ENCODE data around the gene USP8. TPM values are rescaled to one million over a fixed set of nuclear protein-coding genes. Genes with fewer than 3 reads are reported as not detected.
A peak's percentile ranks its signal among the peaks of the same experiment; 100 is the strongest.
"Not testable (repeated sequence)": the region's sequence is repeated elsewhere in the genome, so short reads cannot be mapped to it uniquely, and the experiment has no call there.

The USP8 gene
- total RNA-seq, 2 donors from 2014 or later = 37.1 to 89.8 TPM

DNA sequence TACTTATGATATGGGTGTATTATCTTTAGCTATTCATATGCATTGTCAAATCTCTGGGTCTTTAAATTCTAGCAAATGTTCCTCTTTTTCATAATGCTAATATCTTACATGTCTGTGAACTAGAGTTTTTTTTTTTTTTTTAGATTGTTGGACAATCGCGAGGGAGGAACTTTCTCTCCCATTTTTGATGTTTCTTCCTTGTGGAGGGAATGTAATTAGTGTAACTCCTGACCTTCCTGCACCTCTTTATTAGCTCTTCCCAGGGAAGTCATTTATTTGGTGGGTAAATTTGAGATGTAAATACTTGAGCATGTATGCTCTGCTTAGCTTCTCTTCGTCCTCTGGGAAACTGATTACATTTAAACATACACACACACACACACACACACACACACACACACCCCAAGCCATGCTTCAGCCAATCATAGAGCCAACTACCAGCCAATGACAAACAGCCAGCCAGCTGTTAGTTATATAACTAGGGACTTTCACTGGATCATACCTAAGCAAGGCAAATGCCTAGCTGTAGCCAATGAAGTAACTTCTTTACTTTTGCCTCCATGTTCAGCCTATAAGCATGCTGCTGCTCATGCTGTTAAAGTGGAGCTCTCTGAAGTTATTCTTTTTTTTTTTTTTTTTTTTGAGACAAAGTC is 8.3 kb upstream of the USP8 start:
- no peaks in the 10 kb centered on the region for H3K4me1 ChIP-seq (ENCODE audit: control insufficient read depth in 1 of 2, low read depth in 2 of 2)
- TF ChIP-seq, protein P1, sequence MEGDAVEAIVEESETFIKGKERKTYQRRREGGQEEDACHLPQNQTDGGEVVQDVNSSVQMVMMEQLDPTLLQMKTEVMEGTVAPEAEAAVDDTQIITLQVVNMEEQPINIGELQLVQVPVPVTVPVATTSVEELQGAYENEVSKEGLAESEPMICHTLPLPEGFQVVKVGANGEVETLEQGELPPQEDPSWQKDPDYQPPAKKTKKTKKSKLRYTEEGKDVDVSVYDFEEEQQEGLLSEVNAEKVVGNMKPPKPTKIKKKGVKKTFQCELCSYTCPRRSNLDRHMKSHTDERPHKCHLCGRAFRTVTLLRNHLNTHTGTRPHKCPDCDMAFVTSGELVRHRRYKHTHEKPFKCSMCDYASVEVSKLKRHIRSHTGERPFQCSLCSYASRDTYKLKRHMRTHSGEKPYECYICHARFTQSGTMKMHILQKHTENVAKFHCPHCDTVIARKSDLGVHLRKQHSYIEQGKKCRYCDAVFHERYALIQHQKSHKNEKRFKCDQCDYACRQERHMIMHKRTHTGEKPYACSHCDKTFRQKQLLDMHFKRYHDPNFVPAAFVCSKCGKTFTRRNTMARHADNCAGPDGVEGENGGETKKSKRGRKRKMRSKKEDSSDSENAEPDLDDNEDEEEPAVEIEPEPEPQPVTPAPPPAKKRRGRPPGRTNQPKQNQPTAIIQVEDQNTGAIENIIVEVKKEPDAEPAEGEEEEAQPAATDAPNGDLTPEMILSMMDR (IDR thresholded peaks at IDR 0.05) = no peak
- H3K36me3 ChIP-seq = no peaks in the 10 kb centered on the region
- H3K4me3 ChIP-seq = no peak overlapping the region
- no peaks in the 10 kb centered on the region for H3K27me3 ChIP-seq (replicated peaks; ENCODE audit: insufficient read depth)
- DNase-seq (ENCODE audit: low spot score) (no peak), ATAC-seq (ENCODE audit: insufficient number of reproducible peaks, low FRiP score, low read depth) (no peak)
- no peaks in the 10 kb centered on the region for H3K9me3 ChIP-seq
- H3K27ac ChIP-seq = no peak overlapping the region

DNA sequence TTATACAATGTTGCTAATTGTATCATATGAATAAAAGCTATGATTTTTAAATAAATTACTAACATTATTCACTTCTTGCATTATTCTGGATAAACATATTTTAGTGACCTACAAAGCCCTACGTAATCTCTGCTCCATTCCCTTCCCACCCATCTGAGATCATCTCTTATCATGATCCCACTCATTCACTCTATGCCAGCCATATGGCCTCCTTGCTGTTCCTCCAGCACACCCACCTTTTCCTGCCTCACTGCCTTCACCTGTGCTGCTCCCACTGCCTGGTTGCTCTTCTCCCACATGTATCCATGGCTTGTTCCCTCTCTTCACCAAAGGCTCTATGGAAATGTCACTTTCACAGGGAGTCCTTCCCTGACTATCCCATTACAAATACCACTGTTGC is 7.3 kb upstream of the USP8 start:
- Histone ChIP-seq H3K27ac (no peak overlapping the region), H3K4me3 (no peak overlapping the region), H3K4me1 (ENCODE audit: control insufficient read depth in 1 of 2, low read depth in 2 of 2) (no peaks in the 10 kb centered on the region), H3K36me3 (no peaks in the 10 kb centered on the region), H3K27me3 (replicated peaks; ENCODE audit: insufficient read depth) (no peaks in the 10 kb centered on the region), H3K9me3 (no peaks in the 10 kb centered on the region)
- DNase-seq (ENCODE audit: low spot score) = no peak
- ATAC-seq (ENCODE audit: insufficient number of reproducible peaks, low FRiP score, low read depth) = no peak
- TF ChIP-seq, protein P1 (IDR thresholded peaks at IDR 0.05) = no peak

DNA sequence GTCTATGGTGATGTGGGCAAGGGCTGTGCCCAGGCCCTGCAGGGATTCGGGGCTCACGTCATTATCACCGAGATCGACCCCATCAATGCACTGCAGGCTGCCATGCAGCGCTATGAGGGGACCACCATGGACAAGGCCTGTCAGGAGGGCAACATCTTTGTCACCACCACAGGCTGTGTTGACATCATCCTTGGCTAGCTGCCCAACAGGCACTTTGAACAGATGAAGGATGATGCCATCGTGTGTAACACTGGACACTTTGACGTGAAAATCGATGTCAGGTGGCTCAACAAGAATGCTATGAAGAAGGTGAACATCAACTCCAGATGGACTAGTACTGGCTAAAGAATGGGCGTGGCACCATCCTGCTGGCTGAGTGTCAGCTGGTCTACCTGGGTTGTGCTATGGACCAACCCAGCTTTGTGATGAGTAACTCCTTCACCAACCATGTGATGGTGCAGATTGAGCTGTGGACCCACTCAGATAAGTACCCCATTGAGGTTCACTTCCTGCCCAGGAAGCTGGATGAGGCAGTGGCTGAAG is 6.1 kb upstream of the USP8 start:
- no peaks in the 10 kb centered on the region for H3K27me3 ChIP-seq (replicated peaks; ENCODE audit: insufficient read depth)
- DNase-seq (ENCODE audit: low spot score) = no peak
- H3K36me3 ChIP-seq = no peaks in the 10 kb centered on the region
- H3K9me3 ChIP-seq = no peaks in the 10 kb centered on the region
- ATAC-seq (ENCODE audit: insufficient number of reproducible peaks, low FRiP score, low read depth) = no peak
- TF ChIP-seq, protein P1 (IDR thresholded peaks at IDR 0.05) = no peak
- no peaks in the 10 kb centered on the region for H3K4me1 ChIP-seq (ENCODE audit: control insufficient read depth in 1 of 2, low read depth in 2 of 2)
- no peak overlapping the region for H3K4me3 ChIP-seq
- no peak overlapping the region for H3K27ac ChIP-seq

DNA sequence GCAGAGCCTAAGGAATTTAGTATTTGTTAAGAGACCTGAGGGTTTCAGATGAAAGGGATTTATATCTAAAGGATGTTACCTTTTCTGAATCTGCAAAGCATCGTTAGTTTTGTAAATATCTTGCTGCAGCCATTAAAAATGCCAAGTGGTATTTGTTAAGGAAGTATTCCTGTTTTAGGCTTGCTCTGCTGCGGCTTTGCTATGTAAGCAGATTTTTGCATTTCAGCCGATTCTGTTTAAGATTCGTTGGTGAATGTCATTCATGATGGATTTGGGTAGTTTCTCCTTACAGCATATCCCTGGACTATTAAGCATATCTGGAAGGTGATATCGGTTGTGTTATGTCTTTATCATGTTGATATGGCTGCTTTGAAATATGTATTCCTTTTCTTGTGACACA is 1.0 kb downstream of the USP8 start:
- TF ChIP-seq, protein P1 (IDR thresholded peaks at IDR 0.05) = no peak
- Histone ChIP-seq H3K9me3 (no peaks in the 10 kb centered on the region), H3K36me3 (no peaks in the 10 kb centered on the region), H3K27me3 (replicated peaks; ENCODE audit: insufficient read depth) (no peaks in the 10 kb centered on the region), H3K4me1 (ENCODE audit: control insufficient read depth in 1 of 2, low read depth in 2 of 2) (peaks cover 12 to 18% of the 10 kb centered on the region in 2 donors), H3K4me3 (peak overlapping the region; percentile 84), H3K27ac (peak overlapping the region; percentile 78 to 89)
- DNase-seq (ENCODE audit: low spot score) (no peak), ATAC-seq (ENCODE audit: insufficient number of reproducible peaks, low FRiP score, low read depth) (no peak)

DNA sequence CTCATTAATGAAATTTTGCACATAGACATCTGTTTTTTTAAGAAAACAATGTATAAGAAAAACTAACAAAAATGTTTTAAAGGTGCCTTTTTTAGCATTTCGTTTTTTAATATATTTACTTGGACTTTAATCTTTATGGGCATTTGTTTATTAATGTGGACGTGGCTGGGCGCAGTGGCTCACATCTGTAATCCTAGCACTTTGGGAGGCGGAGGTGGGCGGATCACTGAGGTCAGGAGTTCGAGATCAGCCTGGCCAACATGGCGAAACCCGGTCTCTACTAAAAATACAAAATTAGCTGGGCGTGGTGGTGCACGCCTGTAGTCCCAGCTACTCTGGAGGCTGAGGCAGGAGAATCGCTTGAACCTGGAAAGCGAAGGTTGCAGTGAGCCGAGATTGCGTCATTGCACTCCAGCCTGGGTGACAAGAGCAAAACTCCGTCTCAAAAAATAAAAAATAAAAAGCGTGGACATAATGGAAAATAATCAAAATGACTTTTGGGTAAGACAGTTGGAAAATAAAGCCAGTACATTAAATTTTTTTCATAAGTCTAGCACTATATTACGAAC is 1.6 kb downstream of the USP8 start:
- not testable (repeated sequence) for H3K9me3 ChIP-seq; H3K27ac ChIP-seq; DNase-seq (ENCODE audit: low spot score); H3K36me3 ChIP-seq; ATAC-seq (ENCODE audit: insufficient number of reproducible peaks, low FRiP score, low read depth); H3K27me3 ChIP-seq (replicated peaks; ENCODE audit: insufficient read depth)
- Histone ChIP-seq H3K4me1 (ENCODE audit: control insufficient read depth in 1 of 2, low read depth in 2 of 2) (peaks cover 12 to 18% of the 10 kb centered on the region in 2 donors), H3K4me3 (peak overlapping the region; percentile 84)

All from thoracic aorta (tissue), 2 donors.